ENCODE measurements around the gene CLPSL1. TPM values are rescaled to one million over a fixed set of nuclear protein-coding genes. Genes with fewer than 3 reads are reported as not detected.

The CLPSL1 gene
- total RNA-seq, 1 donor: not detected

DNA sequence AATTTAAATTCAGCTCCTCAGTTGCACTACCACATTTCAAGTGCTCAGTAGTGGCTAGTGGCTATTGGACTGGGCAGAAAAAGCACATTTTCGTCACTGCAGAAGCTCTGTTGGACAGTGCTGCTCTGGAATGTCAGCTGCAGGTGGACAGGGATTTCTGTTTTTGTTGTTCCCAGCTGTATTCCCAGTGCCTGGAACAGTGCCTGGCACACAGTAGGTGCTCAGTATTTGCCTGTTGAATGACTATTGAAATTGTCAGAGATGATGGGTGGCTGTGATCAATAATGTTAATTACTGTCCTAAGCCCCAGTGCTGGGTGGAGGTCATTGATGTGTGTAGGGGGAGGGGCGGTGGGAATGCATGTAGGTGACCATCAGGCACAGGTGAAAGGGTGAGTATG, 5.5 kb downstream of the CLPSL1 start:
- no peak overlapping the region for H3K4me3 ChIP-seq (ENCODE audit: low read depth, low read length)
- no peak for DNase-seq (ENCODE audit: low read depth)
- TF ChIP-seq, protein P1, sequence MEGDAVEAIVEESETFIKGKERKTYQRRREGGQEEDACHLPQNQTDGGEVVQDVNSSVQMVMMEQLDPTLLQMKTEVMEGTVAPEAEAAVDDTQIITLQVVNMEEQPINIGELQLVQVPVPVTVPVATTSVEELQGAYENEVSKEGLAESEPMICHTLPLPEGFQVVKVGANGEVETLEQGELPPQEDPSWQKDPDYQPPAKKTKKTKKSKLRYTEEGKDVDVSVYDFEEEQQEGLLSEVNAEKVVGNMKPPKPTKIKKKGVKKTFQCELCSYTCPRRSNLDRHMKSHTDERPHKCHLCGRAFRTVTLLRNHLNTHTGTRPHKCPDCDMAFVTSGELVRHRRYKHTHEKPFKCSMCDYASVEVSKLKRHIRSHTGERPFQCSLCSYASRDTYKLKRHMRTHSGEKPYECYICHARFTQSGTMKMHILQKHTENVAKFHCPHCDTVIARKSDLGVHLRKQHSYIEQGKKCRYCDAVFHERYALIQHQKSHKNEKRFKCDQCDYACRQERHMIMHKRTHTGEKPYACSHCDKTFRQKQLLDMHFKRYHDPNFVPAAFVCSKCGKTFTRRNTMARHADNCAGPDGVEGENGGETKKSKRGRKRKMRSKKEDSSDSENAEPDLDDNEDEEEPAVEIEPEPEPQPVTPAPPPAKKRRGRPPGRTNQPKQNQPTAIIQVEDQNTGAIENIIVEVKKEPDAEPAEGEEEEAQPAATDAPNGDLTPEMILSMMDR (IDR thresholded peaks at IDR 0.05; ENCODE audit: insufficient read depth, low read depth, low read length): no peak

DNA sequence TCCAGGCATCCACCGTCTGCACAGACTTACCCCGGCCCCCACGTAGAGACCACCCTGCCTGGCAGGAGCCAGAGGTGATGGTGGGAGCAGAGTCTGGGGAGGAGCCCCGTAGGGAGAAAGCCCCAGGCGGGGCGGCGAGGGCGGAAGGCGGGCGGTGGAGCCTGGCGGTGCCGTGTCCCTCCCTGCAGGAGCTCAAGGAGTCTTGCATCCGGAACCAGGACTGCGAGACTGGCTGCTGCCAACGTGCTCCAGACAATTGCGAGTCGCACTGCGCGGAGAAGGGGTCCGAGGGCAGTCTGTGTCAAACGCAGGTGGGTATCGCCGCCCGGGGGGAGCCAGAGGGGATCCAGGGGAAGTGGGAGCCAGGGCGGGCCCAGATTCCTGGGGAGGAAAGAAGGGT, 6.0 kb downstream of the CLPSL1 start:
- H3K4me3 ChIP-seq (ENCODE audit: low read depth, low read length): no peak overlapping the region
- TF ChIP-seq, protein P1 (IDR thresholded peaks at IDR 0.05; ENCODE audit: insufficient read depth, low read depth, low read length): no peak
- no peak for DNase-seq (ENCODE audit: low read depth)

DNA sequence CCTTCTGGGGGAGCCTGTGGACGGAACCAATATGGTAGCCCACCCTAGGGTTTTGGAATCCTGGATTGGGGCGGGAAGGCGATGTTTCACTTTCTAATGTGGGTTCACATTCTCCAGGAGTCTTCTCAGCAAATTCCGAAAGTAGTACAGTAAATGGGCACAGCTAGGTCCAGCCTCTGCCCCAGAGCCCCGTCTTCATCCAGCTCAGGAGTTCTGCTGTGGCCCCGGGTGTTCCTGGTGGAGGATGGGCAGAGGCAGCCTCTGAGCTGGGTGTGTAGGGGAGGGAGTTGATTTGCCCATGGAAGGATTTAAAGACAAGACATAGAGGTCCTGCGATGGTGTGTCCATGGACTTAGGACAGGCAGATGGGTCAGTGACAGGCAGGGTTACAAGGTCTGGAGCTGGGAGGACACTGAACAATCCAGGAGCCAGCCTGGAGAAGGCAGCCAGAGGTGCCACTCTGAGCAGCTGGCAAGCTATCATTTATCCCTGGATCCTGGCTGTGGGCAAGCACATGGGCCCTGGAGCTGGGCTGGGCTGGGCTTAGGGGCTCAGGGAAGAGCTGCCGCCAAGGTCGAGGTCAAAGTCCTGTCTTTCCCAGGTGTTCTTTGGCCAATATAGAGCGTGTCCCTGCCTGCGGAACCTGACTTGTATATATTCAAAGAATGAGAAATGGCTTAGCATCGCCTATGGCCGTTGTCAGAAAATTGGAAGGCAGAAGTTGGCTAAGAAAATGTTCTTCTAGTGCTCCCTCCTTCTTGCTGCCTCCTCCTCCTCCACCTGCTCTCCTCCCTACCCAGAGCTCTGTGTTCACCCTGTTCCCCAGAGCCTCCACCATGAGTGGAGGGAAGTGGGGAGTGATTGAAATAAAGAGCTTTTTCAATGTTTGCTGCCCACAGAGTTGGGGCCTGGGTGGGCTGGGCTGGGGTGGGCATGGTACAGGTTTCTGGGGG, 6.7 kb downstream of the CLPSL1 start:
- TF ChIP-seq, protein P1 (IDR thresholded peaks at IDR 0.05; ENCODE audit: insufficient read depth, low read depth, low read length): no peak
- DNase-seq (ENCODE audit: low read depth): no peak
- no peak overlapping the region for H3K4me3 ChIP-seq (ENCODE audit: low read depth, low read length)

DNA sequence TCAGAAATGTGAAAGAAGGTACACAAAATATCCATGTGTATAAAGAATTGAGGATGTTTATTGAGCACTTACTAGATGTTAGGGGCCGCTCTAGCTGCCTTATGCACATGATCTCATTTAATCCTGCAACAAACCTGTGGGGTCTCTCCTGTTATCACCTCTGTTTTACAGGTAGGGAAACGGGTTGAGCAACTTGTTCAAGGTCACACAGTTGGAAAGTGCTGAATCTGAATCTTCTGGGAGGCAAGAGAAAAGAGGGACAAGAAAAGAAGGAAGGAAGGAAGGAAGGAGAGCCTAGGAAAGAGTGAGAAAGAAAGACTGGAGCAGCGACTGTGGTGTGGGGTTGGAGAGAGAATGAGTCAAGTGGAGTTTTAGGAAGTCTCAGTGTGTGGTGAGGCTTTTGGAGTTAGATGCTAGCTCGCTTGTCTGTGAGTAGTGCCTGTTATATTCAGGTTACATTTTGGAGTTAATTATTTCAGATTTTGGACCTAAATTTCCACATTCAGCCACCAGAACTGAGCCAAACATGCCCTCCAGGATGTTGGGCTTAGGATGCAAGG, 7.7 kb downstream of the CLPSL1 start:
- H3K4me3 ChIP-seq (ENCODE audit: low read depth, low read length): no peak overlapping the region
- DNase-seq (ENCODE audit: low read depth): no peak
- TF ChIP-seq, protein P1 (IDR thresholded peaks at IDR 0.05; ENCODE audit: insufficient read depth, low read depth, low read length): no peak

DNA sequence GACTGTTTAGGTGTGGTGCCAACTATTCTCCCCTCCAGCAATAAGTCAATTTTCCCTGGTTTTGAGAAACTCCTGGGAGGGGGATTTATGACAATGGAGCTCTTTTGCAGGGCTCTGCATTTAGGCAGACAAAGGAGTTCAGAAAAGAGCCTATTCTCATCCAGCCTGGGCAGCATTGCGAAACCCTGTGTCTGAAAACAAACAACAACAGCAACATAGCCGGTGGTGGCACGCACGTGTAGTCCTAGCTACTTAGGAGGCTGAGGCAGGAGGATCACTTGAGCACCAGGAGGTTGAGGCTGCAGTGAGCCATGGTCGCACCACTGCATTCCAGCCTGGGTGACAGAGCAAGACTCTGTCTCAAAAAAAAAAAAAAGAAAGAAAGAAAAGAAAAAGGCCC, 9.9 kb downstream of the CLPSL1 start:
- TF ChIP-seq, protein P1 (IDR thresholded peaks at IDR 0.05; ENCODE audit: insufficient read depth, low read depth, low read length): no peak
- no peak for DNase-seq (ENCODE audit: low read depth)
- no peak overlapping the region for H3K4me3 ChIP-seq (ENCODE audit: low read depth, low read length)

DNA sequence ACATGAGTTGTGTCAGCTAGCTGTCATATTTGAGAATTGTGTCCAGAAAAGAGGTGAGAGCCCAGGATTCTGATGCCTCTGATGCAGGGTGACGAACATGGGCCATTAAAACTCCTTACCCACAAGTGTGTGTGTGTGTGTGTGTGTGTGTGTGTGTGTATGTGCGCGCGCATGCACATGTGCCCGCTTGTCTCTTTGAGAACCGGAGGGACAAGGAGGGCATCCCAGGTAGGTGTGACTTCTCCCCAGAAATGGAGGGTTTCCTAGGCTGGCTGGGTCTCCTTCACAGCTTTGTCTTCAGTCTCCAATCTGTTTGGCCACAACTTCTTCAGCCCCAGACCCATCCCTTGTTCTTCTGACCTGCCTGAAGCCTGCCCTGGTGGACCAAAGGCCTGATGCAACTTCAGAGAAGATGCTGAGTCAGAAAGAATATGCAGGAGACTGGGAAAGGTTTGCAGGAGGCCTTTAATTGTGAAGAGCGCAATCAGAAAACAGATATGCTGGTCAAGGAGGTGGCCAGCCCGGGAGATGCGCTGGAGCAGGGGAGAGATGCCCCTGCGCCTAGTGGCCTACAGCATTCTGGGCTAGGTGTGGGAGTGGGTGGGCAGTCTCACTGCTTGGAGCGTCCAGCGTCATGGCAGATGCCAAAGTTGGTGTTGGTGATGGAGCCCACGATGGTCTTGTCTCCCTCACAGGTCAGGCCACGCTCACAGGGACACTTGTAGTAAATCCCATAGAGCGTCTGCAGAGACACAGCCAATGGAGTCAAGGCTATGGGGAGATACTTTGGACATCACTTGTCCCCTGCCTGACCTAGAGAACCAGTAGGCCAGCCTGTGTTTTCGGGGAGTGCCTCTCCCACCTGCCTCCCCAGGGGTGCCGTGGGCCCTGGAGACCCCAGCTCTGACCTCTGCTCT, 14.0 kb downstream of the CLPSL1 start:
- H3K4me3 ChIP-seq (ENCODE audit: low read depth, low read length): no peak overlapping the region
- no peak for DNase-seq (ENCODE audit: low read depth)
- TF ChIP-seq, protein P1 (IDR thresholded peaks at IDR 0.05; ENCODE audit: insufficient read depth, low read depth, low read length): no peak
